SK-N-SH treated with all-trans-retinoic acid at 6 μM for 48 hours (cell line): ENCODE results near the gene GGTLC3.
"Not testable (repeated sequence)": the region's sequence is repeated elsewhere in the genome, so short reads cannot be mapped to it uniquely, and the experiment has no call there.

Source experiments
- ARNTL ChIP-seq: fragments of 450-650 bp; formaldehyde crosslinking; IDR thresholded peaks from 2 replicates; pipeline ENCODE4 v1.5.0; 2020; ENCODE audit warnings: low read depth, mild to moderate bottlenecking, moderate library complexity, borderline replicate concordance
- RARB ChIP-seq: fragments of 250-450 bp; sonication (Bioruptor Pico); IDR thresholded peaks from 2 replicates; pipeline ENCODE4 v1.8.0; 2021; ENCODE audit warnings: mild to moderate bottlenecking, moderate library complexity
- SNAI2 ChIP-seq: fragments of 250-450 bp; sonication (Bioruptor Pico); IDR thresholded peaks from 2 replicates; pipeline ENCODE4 v1.5.0; 2020; ENCODE audit warnings: mild to moderate bottlenecking, moderate library complexity
- ZFP30 ChIP-seq: fragments of 450-650 bp; formaldehyde crosslinking; IDR thresholded peaks from 2 replicates; pipeline ENCODE4 v1.5.0; 2022; ENCODE audit warnings: mild to moderate bottlenecking, moderate library complexity
- TF ChIP-seq, protein P1 (sequence below): fragments of 250-450 bp; sonication (Bioruptor Pico); IDR thresholded peaks from 2 replicates; pipeline ENCODE4 v1.5.0; 2020; ENCODE audit warnings: mild to moderate bottlenecking, moderate library complexity

DNA sequence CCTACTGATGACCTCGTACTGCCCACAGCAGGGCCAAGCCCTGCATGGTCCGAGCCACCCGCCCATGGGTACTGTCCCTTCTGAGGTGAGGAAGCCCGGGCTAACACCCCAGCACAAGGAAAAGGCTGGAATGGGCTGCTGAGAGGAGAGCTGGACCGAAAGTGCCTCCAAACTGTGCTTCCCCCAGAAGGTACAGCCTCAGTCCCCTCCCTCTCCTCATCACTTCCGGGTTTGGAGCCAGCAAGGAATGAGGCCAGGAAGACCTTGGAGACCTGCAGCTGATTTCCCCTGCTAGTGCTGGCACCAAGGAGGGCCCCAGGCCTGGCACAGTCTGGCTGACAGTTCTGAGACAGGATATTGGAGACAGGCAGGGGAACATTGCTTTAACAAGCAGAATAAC, 41.0 kb upstream of the GGTLC3 start:
- TF ChIP-seq RARB, ARNTL, SNAI2, ZFP30 (CRISPR knock-in tag): not testable (repeated sequence)
- TF ChIP-seq, protein P1, sequence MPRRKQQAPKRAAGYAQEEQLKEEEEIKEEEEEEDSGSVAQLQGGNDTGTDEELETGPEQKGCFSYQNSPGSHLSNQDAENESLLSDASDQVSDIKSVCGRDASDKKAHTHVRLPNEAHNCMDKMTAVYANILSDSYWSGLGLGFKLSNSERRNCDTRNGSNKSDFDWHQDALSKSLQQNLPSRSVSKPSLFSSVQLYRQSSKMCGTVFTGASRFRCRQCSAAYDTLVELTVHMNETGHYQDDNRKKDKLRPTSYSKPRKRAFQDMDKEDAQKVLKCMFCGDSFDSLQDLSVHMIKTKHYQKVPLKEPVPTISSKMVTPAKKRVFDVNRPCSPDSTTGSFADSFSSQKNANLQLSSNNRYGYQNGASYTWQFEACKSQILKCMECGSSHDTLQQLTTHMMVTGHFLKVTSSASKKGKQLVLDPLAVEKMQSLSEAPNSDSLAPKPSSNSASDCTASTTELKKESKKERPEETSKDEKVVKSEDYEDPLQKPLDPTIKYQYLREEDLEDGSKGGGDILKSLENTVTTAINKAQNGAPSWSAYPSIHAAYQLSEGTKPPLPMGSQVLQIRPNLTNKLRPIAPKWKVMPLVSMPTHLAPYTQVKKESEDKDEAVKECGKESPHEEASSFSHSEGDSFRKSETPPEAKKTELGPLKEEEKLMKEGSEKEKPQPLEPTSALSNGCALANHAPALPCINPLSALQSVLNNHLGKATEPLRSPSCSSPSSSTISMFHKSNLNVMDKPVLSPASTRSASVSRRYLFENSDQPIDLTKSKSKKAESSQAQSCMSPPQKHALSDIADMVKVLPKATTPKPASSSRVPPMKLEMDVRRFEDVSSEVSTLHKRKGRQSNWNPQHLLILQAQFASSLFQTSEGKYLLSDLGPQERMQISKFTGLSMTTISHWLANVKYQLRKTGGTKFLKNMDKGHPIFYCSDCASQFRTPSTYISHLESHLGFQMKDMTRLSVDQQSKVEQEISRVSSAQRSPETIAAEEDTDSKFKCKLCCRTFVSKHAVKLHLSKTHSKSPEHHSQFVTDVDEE (CRISPR knock-in tag): not testable (repeated sequence)
